ENCODE data around the gene SRPK1.

GRCh38 chr6:35914536-35914935, 6.4 kb downstream of the SRPK1 start:
- TF ChIP-seq RARB (CRISPR knock-in tag; IDR thresholded peaks at IDR 0.05) (no peak), GLIS3 (CRISPR knock-in tag; IDR thresholded peaks at IDR 0.05) (no peak), ZNF8 (CRISPR knock-in tag; IDR thresholded peaks at IDR 0.05) (no peak), PATZ1 (CRISPR knock-in tag; IDR thresholded peaks at IDR 0.05; ENCODE audit: borderline replicate concordance) (no peak), CREB5 (CRISPR knock-in tag; IDR thresholded peaks at IDR 0.05; ENCODE audit: low read depth) (no peak), SNAI2 (CRISPR knock-in tag; IDR thresholded peaks at IDR 0.05) (no peak), ESRRG (CRISPR knock-in tag; IDR thresholded peaks at IDR 0.05) (no peak), ARNTL (CRISPR knock-in tag; IDR thresholded peaks at IDR 0.05; ENCODE audit: borderline replicate concordance, low read depth) (no peak), CSRNP3 (CRISPR knock-in tag; IDR thresholded peaks at IDR 0.05) (no peak), TSHZ2 (CRISPR knock-in tag; IDR thresholded peaks at IDR 0.05) (no peak)
